ENCODE results near the gene CIB4. TPM values are rescaled to one million over a fixed set of nuclear protein-coding genes. Genes with fewer than 3 reads are reported as not detected.

The CIB4 gene
- total RNA-seq, 4 donors from 2014 or later = not detected

- no peak for TF ChIP-seq CTCF (IDR thresholded peaks at IDR 0.05)
- DNase-seq (ENCODE audit: low spot score) (no peak), ATAC-seq (ENCODE audit: low FRiP score) (no peak)
Observed at GRCh38 chr2:26580151-26580550, 61.0 kb downstream of the CIB4 start.

GRCh38 chr2:26579723-26580040 lies 61.5 kb downstream of the CIB4 start:
- DNase-seq (ENCODE audit: low spot score) = no peak
- no peak for ATAC-seq (ENCODE audit: low FRiP score)
- no peak for TF ChIP-seq CTCF (IDR thresholded peaks at IDR 0.05)

- ATAC-seq (ENCODE audit: low FRiP score) = no peak
- TF ChIP-seq CTCF (IDR thresholded peaks at IDR 0.05) = no peak
- no peak for DNase-seq (ENCODE audit: low spot score)
Observed at GRCh38 chr2:26579025-26579722, 62.0 kb downstream of the CIB4 start.

GRCh38 chr2:26578581-26578980 lies 62.6 kb downstream of the CIB4 start:
- ATAC-seq (ENCODE audit: low FRiP score) = no peak
- no peak for DNase-seq (ENCODE audit: low spot score)
- TF ChIP-seq CTCF (IDR thresholded peaks at IDR 0.05) = no peak

- ATAC-seq (ENCODE audit: low FRiP score) (no peak), DNase-seq (ENCODE audit: low spot score) (no peak)
- TF ChIP-seq CTCF (IDR thresholded peaks at IDR 0.05) = no peak
Observed at GRCh38 chr2:26578113-26578458, 63.1 kb downstream of the CIB4 start.

GRCh38 chr2:26577442-26578112 lies 63.6 kb downstream of the CIB4 start:
- peak in 1 of 3 donors; percentile 73 for TF ChIP-seq CTCF (IDR thresholded peaks at IDR 0.05)
- peak; percentile 55 for ATAC-seq (ENCODE audit: low FRiP score)
- DNase-seq (ENCODE audit: low spot score) = peak; percentile 38

Measured in omental fat pad (tissue), 4 donors.